ENCODE measurements around the gene MMD.

The MMD gene

GRCh38 chr17:55420067-55420775 is 1.4 kb downstream of the MMD start:
- Histone ChIP-seq H3K4me3 (ENCODE audit: low read length) (peak overlapping the region; percentile 97; the same call in 1 of the 2 replicates), H3K27me3 (ENCODE audit: control insufficient read depth, insufficient read depth, low read length) (no peaks in the 10 kb centered on the region), H3K27ac (ENCODE audit: low read length) (no peak overlapping the region), H3K36me3 (ENCODE audit: control insufficient read depth, insufficient read depth, low read length) (no peaks in the 10 kb centered on the region), H3K9me3 (ENCODE audit: control insufficient read depth, insufficient read depth, low read length) (no peaks in the 10 kb centered on the region), H3K4me1 (ENCODE audit: control insufficient read depth, insufficient read depth, low read length) (no peaks in the 10 kb centered on the region)
- WGBS (ENCODE audit: insufficient coverage, insufficient read length), result no CpG with 5 or more reads among the region's 6 CpGs
- no peak for DNase-seq (ENCODE audit: low read depth, low spot score)

- H3K4me1 ChIP-seq (ENCODE audit: control insufficient read depth, insufficient read depth, low read length), result no peaks in the 10 kb centered on the region
- no peaks in the 10 kb centered on the region for H3K36me3 ChIP-seq (ENCODE audit: control insufficient read depth, insufficient read depth, low read length)
- H3K27me3 ChIP-seq (ENCODE audit: control insufficient read depth, insufficient read depth, low read length), result no peaks in the 10 kb centered on the region
- H3K27ac ChIP-seq (ENCODE audit: low read length), result no peak overlapping the region
- H3K4me3 ChIP-seq (ENCODE audit: low read length), result no peak overlapping the region
- DNase-seq (ENCODE audit: low read depth, low spot score), result no peak
- no peaks in the 10 kb centered on the region for H3K9me3 ChIP-seq (ENCODE audit: control insufficient read depth, insufficient read depth, low read length)
- WGBS (ENCODE audit: insufficient coverage, insufficient read length), result no CpG with 5 or more reads among the region's 3 CpGs
These were observed 3.0 kb downstream of the MMD start for GRCh38 chr17:55418369-55419268.

GRCh38 chr17:55417411-55418268 is 4.0 kb downstream of the MMD start:
- H3K4me1 ChIP-seq (ENCODE audit: control insufficient read depth, insufficient read depth, low read length), result no peaks in the 10 kb centered on the region
- H3K9me3 ChIP-seq (ENCODE audit: control insufficient read depth, insufficient read depth, low read length), result no peaks in the 10 kb centered on the region
- no peak for DNase-seq (ENCODE audit: low read depth, low spot score)
- WGBS (ENCODE audit: insufficient coverage, insufficient read length), result no CpG with 5 or more reads among the region's 4 CpGs
- H3K27ac ChIP-seq (ENCODE audit: low read length), result no peak overlapping the region
- no peaks in the 10 kb centered on the region for H3K27me3 ChIP-seq (ENCODE audit: control insufficient read depth, insufficient read depth, low read length)
- no peak overlapping the region for H3K4me3 ChIP-seq (ENCODE audit: low read length)
- H3K36me3 ChIP-seq (ENCODE audit: control insufficient read depth, insufficient read depth, low read length), result no peaks in the 10 kb centered on the region

- Histone ChIP-seq H3K9me3 (ENCODE audit: control insufficient read depth, insufficient read depth, low read length) (no peaks in the 10 kb centered on the region), H3K4me3 (ENCODE audit: low read length) (no peak overlapping the region), H3K27ac (ENCODE audit: low read length) (no peak overlapping the region), H3K36me3 (ENCODE audit: control insufficient read depth, insufficient read depth, low read length) (no peaks in the 10 kb centered on the region), H3K27me3 (ENCODE audit: control insufficient read depth, insufficient read depth, low read length) (no peaks in the 10 kb centered on the region), H3K4me1 (ENCODE audit: control insufficient read depth, insufficient read depth, low read length) (no peaks in the 10 kb centered on the region)
- no peak for DNase-seq (ENCODE audit: low read depth, low spot score)
- 100% methylated on average over 1 of the region's 4 CpGs for WGBS (ENCODE audit: insufficient coverage, insufficient read length)
These were observed 5.1 kb downstream of the MMD start for GRCh38 chr17:55416470-55417052.

GRCh38 chr17:55416000-55416399 is 5.6 kb downstream of the MMD start:
- no peaks in the 10 kb centered on the region for H3K27me3 ChIP-seq (ENCODE audit: control insufficient read depth, insufficient read depth, low read length)
- peaks cover 4% of the 10 kb centered on the region; the same call in 1 of the 2 replicates for H3K36me3 ChIP-seq (ENCODE audit: control insufficient read depth, insufficient read depth, low read length)
- DNase-seq (ENCODE audit: low read depth, low spot score), result no peak
- H3K4me3 ChIP-seq (ENCODE audit: low read length), result no peak overlapping the region
- H3K9me3 ChIP-seq (ENCODE audit: control insufficient read depth, insufficient read depth, low read length), result no peaks in the 10 kb centered on the region
- H3K27ac ChIP-seq (ENCODE audit: low read length), result no peak overlapping the region
- H3K4me1 ChIP-seq (ENCODE audit: control insufficient read depth, insufficient read depth, low read length), result no peaks in the 10 kb centered on the region

- Histone ChIP-seq H3K9me3 (ENCODE audit: control insufficient read depth, insufficient read depth, low read length) (no peaks in the 10 kb centered on the region), H3K4me1 (ENCODE audit: control insufficient read depth, insufficient read depth, low read length) (no peaks in the 10 kb centered on the region), H3K4me3 (ENCODE audit: low read length) (no peak overlapping the region), H3K27ac (ENCODE audit: low read length) (no peak overlapping the region), H3K27me3 (ENCODE audit: control insufficient read depth, insufficient read depth, low read length) (no peaks in the 10 kb centered on the region), H3K36me3 (ENCODE audit: control insufficient read depth, insufficient read depth, low read length) (peaks cover 8% of the 10 kb centered on the region; the same call in 1 of the 2 replicates)
- WGBS (ENCODE audit: insufficient coverage, insufficient read length), result no CpG with 5 or more reads among the region's 4 CpGs
- DNase-seq (ENCODE audit: low read depth, low spot score), result no peak
These were observed 6.7 kb downstream of the MMD start for GRCh38 chr17:55414983-55415382.

GRCh38 chr17:55413825-55414489 is 7.7 kb downstream of the MMD start:
- Histone ChIP-seq H3K27me3 (ENCODE audit: control insufficient read depth, insufficient read depth, low read length) (no peaks in the 10 kb centered on the region), H3K36me3 (ENCODE audit: control insufficient read depth, insufficient read depth, low read length) (peaks cover 15% of the 10 kb centered on the region; the same call in 1 of the 2 replicates), H3K4me1 (ENCODE audit: control insufficient read depth, insufficient read depth, low read length) (no peaks in the 10 kb centered on the region), H3K27ac (ENCODE audit: low read length) (no peak overlapping the region), H3K9me3 (ENCODE audit: control insufficient read depth, insufficient read depth, low read length) (no peaks in the 10 kb centered on the region), H3K4me3 (ENCODE audit: low read length) (no peak overlapping the region)
- no CpG with 5 or more reads among the region's 8 CpGs for WGBS (ENCODE audit: insufficient coverage, insufficient read length)
- no peak for DNase-seq (ENCODE audit: low read depth, low spot score)

GRCh38 chr17:55411463-55411855 is 10.2 kb downstream of the MMD start:
- Histone ChIP-seq H3K36me3 (ENCODE audit: control insufficient read depth, insufficient read depth, low read length) (peaks cover 15% of the 10 kb centered on the region; the same call in 1 of the 2 replicates), H3K27ac (ENCODE audit: low read length) (no peak overlapping the region), H3K4me1 (ENCODE audit: control insufficient read depth, insufficient read depth, low read length) (no peaks in the 10 kb centered on the region)

GRCh38 chr17:55410722-55411462 is 10.7 kb downstream of the MMD start:
- Histone ChIP-seq H3K36me3 (ENCODE audit: control insufficient read depth, insufficient read depth, low read length) (peaks cover 18% of the 10 kb centered on the region; the same call in 1 of the 2 replicates), H3K9me3 (ENCODE audit: control insufficient read depth, insufficient read depth, low read length) (no peaks in the 10 kb centered on the region)
- no CpG with 5 or more reads among the region's 5 CpGs for WGBS (ENCODE audit: insufficient coverage, insufficient read length)

More at GRCh38 chr17:55411463-55411855, 10.2 kb downstream of the MMD start:
- no peak overlapping the region for H3K4me3 ChIP-seq (ENCODE audit: low read length)
- no peaks in the 10 kb centered on the region for H3K9me3 ChIP-seq (ENCODE audit: control insufficient read depth, insufficient read depth, low read length)
- no CpG with 5 or more reads among the region's 1 CpG for WGBS (ENCODE audit: insufficient coverage, insufficient read length)
- DNase-seq (ENCODE audit: low read depth, low spot score), result no peak
- no peaks in the 10 kb centered on the region for H3K27me3 ChIP-seq (ENCODE audit: control insufficient read depth, insufficient read depth, low read length)

More at GRCh38 chr17:55410722-55411462, 10.7 kb downstream of the MMD start:
- Histone ChIP-seq H3K27ac (ENCODE audit: low read length) (no peak overlapping the region), H3K27me3 (ENCODE audit: control insufficient read depth, insufficient read depth, low read length) (no peaks in the 10 kb centered on the region), H3K4me3 (ENCODE audit: low read length) (no peak overlapping the region), H3K4me1 (ENCODE audit: control insufficient read depth, insufficient read depth, low read length) (no peaks in the 10 kb centered on the region)
- no peak for DNase-seq (ENCODE audit: low read depth, low spot score)

All from iPS DF 6.9 (cell line).